ENCODE results near the gene ITFG2. TPM values are rescaled to one million over a fixed set of nuclear protein-coding genes. Genes with fewer than 3 reads are reported as not detected.

Gene ITFG2
- total RNA-seq, 2 experiments from 2014 or later, result 25.9 to 29.5 TPM

- Mint-ChIP-seq H3K36me3 (ENCODE audit: low read depth) (peaks cover 2% of the 10 kb centered on the region), H3K27me3 (no peaks in the 10 kb centered on the region), H3K4me3 (no peak overlapping the region), H3K4me1 (no peaks in the 10 kb centered on the region), H3K27ac (no peak overlapping the region), H3K9me3 (no peaks in the 10 kb centered on the region)
- ChIA-PET POLR2A (interaction anchor here (1.5 kb wide), 1 partner anchor 197 kb away, joined by 4 read pairs; no protein-coding TSS in a partner anchor), CTCF (interaction anchor here (1.7 kb wide), 1 partner anchor 9 kb away, joined by 7 read pairs; no protein-coding TSS in a partner anchor)
- DNase-seq, result no peak
Observed at GRCh38 chr12:2844786-2845185, 32.3 kb downstream of the ITFG2 start.

GRCh38 chr12:2845280-2845679, 32.8 kb downstream of the ITFG2 start:
- no peaks in the 10 kb centered on the region for H3K9me3 Mint-ChIP-seq
- CTCF ChIA-PET, result interaction anchor here (1.7 kb wide), 1 partner anchor 9 kb away, joined by 7 read pairs; no protein-coding TSS in a partner anchor
- DNase-seq, result no peak
- peaks cover 2% of the 10 kb centered on the region for H3K36me3 Mint-ChIP-seq (ENCODE audit: low read depth)
- POLR2A ChIA-PET, result interaction anchor here (1.2 to 1.5 kb wide), 2 partner anchors 11 to 197 kb away, joined by 4 read pairs; partner anchors contain the start of gene TEX52
- H3K27ac Mint-ChIP-seq, result no peak overlapping the region
- no peak overlapping the region for H3K4me3 Mint-ChIP-seq
- no peaks in the 10 kb centered on the region for H3K27me3 Mint-ChIP-seq
- H3K4me1 Mint-ChIP-seq, result no peaks in the 10 kb centered on the region

- POLR2A ChIA-PET, result interaction anchor here (1.2 kb wide), 1 partner anchor 25 kb away, joined by 3 read pairs; the partner anchor contains the start of genes FOXM1 and RHNO1
- H3K36me3 Mint-ChIP-seq (ENCODE audit: low read depth), result peaks cover 2% of the 10 kb centered on the region
- no peaks in the 10 kb centered on the region for H3K27me3 Mint-ChIP-seq
- no peak overlapping the region for H3K4me3 Mint-ChIP-seq
- no peak for DNase-seq
- H3K9me3 Mint-ChIP-seq, result no peaks in the 10 kb centered on the region
- CTCF ChIA-PET, result interaction anchor here (1.1 to 1.4 kb wide), 2 partner anchors 92 to 190 kb away, joined by 3 read pairs; no protein-coding TSS in a partner anchor
- H3K27ac Mint-ChIP-seq, result no peak overlapping the region
- no peaks in the 10 kb centered on the region for H3K4me1 Mint-ChIP-seq
Observed at GRCh38 chr12:2851931-2852330, 39.5 kb downstream of the ITFG2 start.

GRCh38 chr12:2853626-2854025, 41.2 kb downstream of the ITFG2 start:
- Mint-ChIP-seq H3K9me3 (no peaks in the 10 kb centered on the region), H3K4me3 (no peak overlapping the region), H3K4me1 (no peaks in the 10 kb centered on the region), H3K36me3 (ENCODE audit: low read depth) (peaks cover 9% of the 10 kb centered on the region), H3K27me3 (no peaks in the 10 kb centered on the region), H3K27ac (no peak overlapping the region)
- ChIA-PET CTCF (interaction anchor here (0.5 to 2.1 kb wide), 11 partner anchors 8 to 188 kb away, joined by 3 to 14 read pairs (median 4); no protein-coding TSS in a partner anchor), POLR2A (interaction anchor here (1.7 to 1.8 kb wide), 2 partner anchors 11 to 23 kb away, joined by 6 to 9 read pairs; partner anchors contain the start of genes FOXM1 and RHNO1)
- peak; percentile 52 for DNase-seq

DNA sequence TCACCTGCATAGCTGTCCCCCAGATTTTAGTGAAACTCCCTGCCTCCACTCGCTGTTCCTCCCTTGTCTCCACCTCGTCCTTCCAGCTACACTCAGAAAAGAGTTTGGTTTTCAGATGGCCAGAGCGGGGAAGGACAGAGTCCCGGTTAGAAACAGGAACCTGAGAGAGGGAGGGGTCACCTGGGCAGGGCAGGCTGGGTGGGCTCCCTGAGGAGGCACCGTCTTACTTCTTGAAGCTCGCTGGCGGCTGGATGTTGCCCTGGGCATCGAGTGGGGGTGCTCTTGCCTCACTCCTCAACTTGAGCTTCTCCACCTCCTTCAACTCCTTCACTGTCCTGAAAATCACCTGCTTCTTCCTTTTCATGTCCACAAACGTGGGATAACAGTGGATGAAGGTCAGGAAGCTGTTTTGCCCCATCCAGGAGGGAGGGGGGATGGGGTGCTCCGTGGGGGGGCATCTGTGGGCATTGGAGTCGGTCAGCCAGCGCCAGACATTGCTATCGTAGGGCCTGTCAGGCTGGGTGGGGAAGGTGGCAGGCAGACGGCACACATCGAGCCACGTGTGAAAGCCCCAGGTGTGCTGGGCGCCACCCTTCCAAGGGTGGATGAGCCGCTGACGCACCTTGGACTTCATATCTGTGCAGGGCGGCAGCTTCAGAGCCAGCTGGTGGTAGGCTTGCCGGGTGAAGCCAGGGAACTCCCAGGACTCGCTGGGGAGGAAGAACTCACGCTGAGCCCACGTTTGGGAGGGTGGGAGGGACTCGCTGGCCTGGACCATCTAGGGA, 42.4 kb downstream of the ITFG2 start:
- DNase-seq, result no peak
- no peaks in the 10 kb centered on the region for H3K9me3 Mint-ChIP-seq
- H3K27me3 Mint-ChIP-seq, result no peaks in the 10 kb centered on the region
- H3K4me1 Mint-ChIP-seq, result no peaks in the 10 kb centered on the region
- peaks cover 19% of the 10 kb centered on the region for H3K36me3 Mint-ChIP-seq (ENCODE audit: low read depth)
- no peak overlapping the region for H3K27ac Mint-ChIP-seq
- POLR2A ChIA-PET, result interaction anchor here (1.2 to 1.8 kb wide), 3 partner anchors 10 to 22 kb away, joined by 3 to 9 read pairs (median 6); partner anchors contain the start of genes FOXM1 and RHNO1
- CTCF ChIA-PET, result interaction anchor here (0.6 to 2.1 kb wide), 10 partner anchors 8 to 187 kb away, joined by 3 to 14 read pairs (median 5); no protein-coding TSS in a partner anchor
- no peak overlapping the region for H3K4me3 Mint-ChIP-seq

DNA sequence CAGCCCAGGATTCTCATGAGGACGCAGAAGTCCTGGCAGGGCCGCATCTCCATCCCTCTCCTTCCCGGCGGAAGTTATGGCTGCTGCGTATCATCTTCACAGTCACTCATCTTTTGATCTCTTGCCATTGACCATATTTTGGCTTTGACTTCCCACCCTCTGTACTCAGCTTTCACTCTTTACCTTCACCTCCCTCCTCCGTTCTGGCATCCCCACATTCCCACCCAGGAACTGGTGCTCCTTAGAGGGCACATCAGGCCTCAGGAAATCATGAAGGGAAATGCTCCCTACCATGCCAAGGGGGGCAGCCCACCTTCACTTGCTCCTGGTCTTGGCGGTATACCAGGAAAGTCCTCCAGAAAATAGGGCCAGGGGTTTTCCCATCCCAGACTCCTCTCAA, 43.1 kb downstream of the ITFG2 start:
- H3K27me3 Mint-ChIP-seq, result no peaks in the 10 kb centered on the region
- no peak for DNase-seq
- CTCF ChIA-PET, result no interaction called here

GRCh38 chr12:2856051-2856450, 43.6 kb downstream of the ITFG2 start:
- Mint-ChIP-seq H3K4me1 (no peaks in the 10 kb centered on the region), H3K36me3 (ENCODE audit: low read depth) (peaks cover 26% of the 10 kb centered on the region), H3K27me3 (no peaks in the 10 kb centered on the region), H3K27ac (no peak overlapping the region), H3K9me3 (no peaks in the 10 kb centered on the region), H3K4me3 (no peak overlapping the region)
- no peak for DNase-seq
- CTCF ChIA-PET, result no interaction called here
- POLR2A ChIA-PET, result interaction anchor here (0.9 to 3.0 kb wide), 5 partner anchors 9 to 165 kb away, joined by 3 to 10 read pairs (median 4); partner anchors contain the start of genes FOXM1 and RHNO1

More for the DNA sequence above, 43.1 kb downstream of the ITFG2 start:
- Mint-ChIP-seq H3K9me3 (no peaks in the 10 kb centered on the region), H3K27ac (no peak overlapping the region), H3K4me1 (no peaks in the 10 kb centered on the region), H3K36me3 (ENCODE audit: low read depth) (peaks cover 25% of the 10 kb centered on the region), H3K4me3 (no peak overlapping the region)
- POLR2A ChIA-PET, result interaction anchor here (1.3 kb wide), 1 partner anchor 9 kb away, joined by 3 read pairs; no protein-coding TSS in a partner anchor

- no peak for DNase-seq
- no peak within 1 kb of the TSS for H3K4me3 Mint-ChIP-seq
- no peaks in the 10 kb centered on the region for H3K27me3 Mint-ChIP-seq
- no peak within 1 kb of the TSS for H3K27ac Mint-ChIP-seq
- H3K4me1 Mint-ChIP-seq, result no peaks in the 10 kb centered on the region
- H3K9me3 Mint-ChIP-seq, result no peaks in the 10 kb centered on the region
- ChIA-PET CTCF (interaction anchor here (1.5 kb wide), 1 partner anchor 21 kb away, joined by 4 read pairs; no protein-coding TSS in a partner anchor), POLR2A (interaction anchor here (0.9 to 3.0 kb wide), 6 partner anchors 8 to 166 kb away, joined by 3 to 10 read pairs (median 4); partner anchors contain the start of genes FOXM1 and RHNO1)
- H3K36me3 Mint-ChIP-seq (ENCODE audit: low read depth), result peaks cover 34% of the 10 kb centered on the region
Observed at GRCh38 chr12:2857021-2857431, 44.6 kb downstream of the ITFG2 start, which contains the start of gene TEX52. Gene TEX52, minus strand, starts transcription at chr12:2857039. Its CDS starts 13 bp downstream, at chr12:2857026.

DNA sequence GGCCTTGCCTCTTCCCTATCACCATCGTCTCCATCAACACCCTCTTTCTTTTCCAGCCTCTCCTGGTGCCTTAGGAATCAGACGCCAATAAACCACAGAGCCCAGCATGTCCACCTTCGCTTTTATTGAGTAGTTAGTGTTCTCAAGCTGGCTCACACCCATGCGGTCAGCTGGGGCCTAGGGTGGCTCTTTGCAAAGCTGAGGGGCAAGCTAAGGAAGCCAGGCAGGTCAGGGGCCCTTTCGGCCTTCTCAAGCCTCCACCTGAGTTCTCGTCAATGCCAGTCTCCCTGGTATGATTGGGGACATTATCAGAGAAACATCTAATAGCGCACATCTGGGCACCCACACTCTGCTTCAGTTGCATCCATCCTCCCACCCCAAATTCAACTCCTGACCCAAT, 45.1 kb downstream of the ITFG2 start:
- CTCF ChIA-PET, result interaction anchor here (0.7 to 1.5 kb wide), 2 partner anchors 12 to 21 kb away, joined by 3 to 4 read pairs; no protein-coding TSS in a partner anchor
- H3K4me1 Mint-ChIP-seq, result no peaks in the 10 kb centered on the region
- no peak for DNase-seq
- POLR2A ChIA-PET, result interaction anchor here (1.0 to 3.0 kb wide), 4 partner anchors 10 to 166 kb away, joined by 3 to 10 read pairs (median 6); partner anchors contain the start of genes FOXM1 and RHNO1
- H3K27ac Mint-ChIP-seq, result no peak overlapping the region
- no peaks in the 10 kb centered on the region for H3K27me3 Mint-ChIP-seq
- H3K36me3 Mint-ChIP-seq (ENCODE audit: low read depth), result peaks cover 37% of the 10 kb centered on the region
- no peak overlapping the region for H3K4me3 Mint-ChIP-seq
- H3K9me3 Mint-ChIP-seq, result no peaks in the 10 kb centered on the region

DNA sequence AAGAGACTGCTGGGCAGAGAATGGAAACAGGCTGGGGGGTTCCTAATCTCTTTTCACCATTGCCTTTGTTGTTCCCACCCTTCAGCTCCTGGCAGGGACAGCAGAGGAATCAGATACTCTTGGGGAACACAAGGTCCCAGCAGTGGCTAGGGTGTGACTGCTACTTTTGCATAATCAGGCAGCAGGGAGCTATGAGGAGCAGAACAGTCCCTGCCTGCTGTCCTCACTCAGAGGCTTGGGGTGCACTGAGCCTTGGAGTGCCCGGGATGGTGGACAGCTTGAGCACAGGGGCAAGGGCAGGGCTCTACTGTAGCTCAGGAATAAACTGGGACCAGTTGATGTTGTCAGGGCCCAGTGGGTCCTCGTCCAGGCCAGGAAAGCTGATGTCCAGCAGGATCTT, 45.9 kb downstream of the ITFG2 start:
- CTCF ChIA-PET, result interaction anchor here (0.7 to 1.5 kb wide), 3 partner anchors 12 to 20 kb away, joined by 3 to 4 read pairs (median 3); no protein-coding TSS in a partner anchor

GRCh38 chr12:2858944-2859421, 46.5 kb downstream of the ITFG2 start:
- H3K36me3 Mint-ChIP-seq (ENCODE audit: low read depth), result peaks cover 46% of the 10 kb centered on the region
- no peaks in the 10 kb centered on the region for H3K9me3 Mint-ChIP-seq
- no peak overlapping the region for H3K27ac Mint-ChIP-seq
- CTCF ChIA-PET, result interaction anchor here (0.9 kb wide), 1 partner anchor 13 kb away, joined by 3 read pairs; no protein-coding TSS in a partner anchor
- H3K4me1 Mint-ChIP-seq, result no peaks in the 10 kb centered on the region
- no peaks in the 10 kb centered on the region for H3K27me3 Mint-ChIP-seq
- DNase-seq, result no peak
- H3K4me3 Mint-ChIP-seq, result no peak overlapping the region
- POLR2A ChIA-PET, result interaction anchor here (3.0 kb wide), 1 partner anchor 18 kb away, joined by 10 read pairs; the partner anchor contains the start of genes FOXM1 and RHNO1

More for the DNA sequence above, 45.9 kb downstream of the ITFG2 start:
- Mint-ChIP-seq H3K4me1 (no peaks in the 10 kb centered on the region), H3K36me3 (ENCODE audit: low read depth) (peaks cover 43% of the 10 kb centered on the region), H3K9me3 (no peaks in the 10 kb centered on the region), H3K27me3 (no peaks in the 10 kb centered on the region), H3K4me3 (no peak overlapping the region), H3K27ac (no peak overlapping the region)
- no peak for DNase-seq
- POLR2A ChIA-PET, result interaction anchor here (3.0 kb wide), 1 partner anchor 19 kb away, joined by 10 read pairs; the partner anchor contains the start of genes FOXM1 and RHNO1

DNA sequence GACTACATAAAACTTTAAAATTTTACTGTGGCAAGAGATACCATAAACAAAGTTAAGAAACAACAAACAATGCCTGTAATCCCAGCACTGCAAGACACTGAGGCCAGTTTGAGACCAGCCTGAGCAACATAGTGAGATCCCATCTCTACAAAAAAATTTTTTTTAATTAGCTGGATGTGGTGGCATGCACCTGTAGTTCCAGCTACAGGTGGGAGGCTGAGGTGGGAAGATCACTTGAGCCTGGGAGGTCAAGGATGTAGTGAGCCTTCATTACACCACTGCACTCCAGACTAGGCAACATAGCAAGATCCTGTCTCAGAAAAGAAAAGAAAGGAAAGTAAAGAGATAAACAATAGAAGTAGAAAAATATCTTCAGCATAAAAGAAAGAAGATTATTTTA, 47.7 kb downstream of the ITFG2 start:
- Mint-ChIP-seq H3K36me3 (ENCODE audit: low read depth) (peaks cover 58% of the 10 kb centered on the region), H3K27ac (no peak overlapping the region), H3K27me3 (no peaks in the 10 kb centered on the region), H3K9me3 (no peaks in the 10 kb centered on the region), H3K4me3 (no peak overlapping the region), H3K4me1 (no peaks in the 10 kb centered on the region)
- ChIA-PET CTCF (no interaction called here), POLR2A (interaction anchor here (0.7 kb wide), 1 partner anchor 375 kb away, joined by 3 read pairs; no protein-coding TSS in a partner anchor)
- no peak for DNase-seq

Measured in activated CD4-positive, alpha-beta memory T cell treated with anti-CD3 and anti-CD28 coated beads, Interleukin-2, amount 10 ng/mL, durations not matched to agents 7 days and 5 days (primary cell).